ENCODE data around the gene RTP1.

DNA sequence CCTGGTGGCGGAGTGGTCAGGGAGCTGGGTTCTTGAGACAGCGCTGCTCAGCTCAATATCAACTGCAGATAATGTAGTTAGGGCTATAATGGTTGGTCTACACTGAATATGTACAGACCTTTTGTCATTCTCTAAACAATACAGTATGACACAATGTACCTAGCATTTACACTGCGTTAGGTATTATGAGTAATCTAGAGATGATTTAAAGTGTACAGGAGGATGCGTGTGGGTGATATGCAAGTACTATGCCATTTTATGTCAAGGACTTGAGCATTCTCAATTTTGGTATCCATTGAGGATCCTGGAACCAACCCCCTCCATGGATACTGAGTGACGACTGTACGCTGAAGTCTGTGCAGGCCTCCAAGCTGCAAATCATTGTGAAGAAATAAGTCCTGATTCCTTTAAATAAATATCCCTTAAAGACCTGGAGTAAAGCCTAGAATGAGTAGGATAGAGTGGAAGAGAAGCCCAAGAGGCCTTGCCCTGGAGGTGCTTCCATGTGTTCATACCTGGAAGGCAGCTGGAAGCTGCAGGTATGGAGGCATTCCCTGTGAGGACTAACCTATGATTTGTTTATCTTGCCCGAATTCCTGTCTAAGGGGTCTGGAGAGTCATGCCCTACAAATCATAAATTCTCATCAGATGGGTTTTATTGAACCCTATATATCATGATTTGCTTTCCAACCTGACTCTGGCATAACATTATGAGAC is 15.7 kb upstream of the RTP1 start:
- TF ChIP-seq CTCF (IDR thresholded peaks at IDR 0.05), result no peak
- TF ChIP-seq EP300 (IDR thresholded peaks at IDR 0.05), result no peak

Data from suprapubic skin (tissue), 3 donors.